ENCODE results near the gene SUN5.

DNA sequence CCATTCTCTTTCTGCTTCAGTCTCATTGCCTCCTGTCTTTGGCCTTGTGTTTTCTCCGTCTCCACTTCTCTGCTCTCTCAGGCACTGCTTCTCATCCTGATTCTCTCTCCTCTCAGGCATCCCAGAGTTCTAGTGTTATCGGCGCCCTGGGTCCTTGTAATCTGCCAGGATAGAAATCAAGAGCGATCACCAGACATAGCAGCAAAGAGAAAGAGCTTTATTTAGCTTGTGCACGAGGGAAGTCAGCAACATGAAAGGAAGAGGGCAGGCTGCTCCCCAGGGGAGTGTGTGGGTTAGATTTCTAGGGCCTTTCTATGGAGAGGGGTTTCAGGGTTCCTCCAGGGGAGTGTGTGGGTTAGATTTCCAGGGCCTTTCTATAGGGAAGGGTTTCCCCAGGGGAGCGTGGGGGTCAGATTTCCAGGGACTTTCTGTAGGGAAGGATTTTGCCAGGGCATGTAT lies 32.5 kb downstream of the SUN5 start:
- TF ChIP-seq, protein P1, sequence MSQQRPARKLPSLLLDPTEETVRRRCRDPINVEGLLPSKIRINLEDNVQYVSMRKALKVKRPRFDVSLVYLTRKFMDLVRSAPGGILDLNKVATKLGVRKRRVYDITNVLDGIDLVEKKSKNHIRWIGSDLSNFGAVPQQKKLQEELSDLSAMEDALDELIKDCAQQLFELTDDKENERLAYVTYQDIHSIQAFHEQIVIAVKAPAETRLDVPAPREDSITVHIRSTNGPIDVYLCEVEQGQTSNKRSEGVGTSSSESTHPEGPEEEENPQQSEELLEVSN (IDR thresholded peaks at IDR 0.05): no peak
- TF ChIP-seq, protein P2, sequence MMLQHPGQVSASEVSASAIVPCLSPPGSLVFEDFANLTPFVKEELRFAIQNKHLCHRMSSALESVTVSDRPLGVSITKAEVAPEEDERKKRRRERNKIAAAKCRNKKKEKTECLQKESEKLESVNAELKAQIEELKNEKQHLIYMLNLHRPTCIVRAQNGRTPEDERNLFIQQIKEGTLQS (IDR thresholded peaks at IDR 0.05; ENCODE audit: insufficient read depth, low read depth, low read length): no peak
- TF ChIP-seq, protein P3, sequence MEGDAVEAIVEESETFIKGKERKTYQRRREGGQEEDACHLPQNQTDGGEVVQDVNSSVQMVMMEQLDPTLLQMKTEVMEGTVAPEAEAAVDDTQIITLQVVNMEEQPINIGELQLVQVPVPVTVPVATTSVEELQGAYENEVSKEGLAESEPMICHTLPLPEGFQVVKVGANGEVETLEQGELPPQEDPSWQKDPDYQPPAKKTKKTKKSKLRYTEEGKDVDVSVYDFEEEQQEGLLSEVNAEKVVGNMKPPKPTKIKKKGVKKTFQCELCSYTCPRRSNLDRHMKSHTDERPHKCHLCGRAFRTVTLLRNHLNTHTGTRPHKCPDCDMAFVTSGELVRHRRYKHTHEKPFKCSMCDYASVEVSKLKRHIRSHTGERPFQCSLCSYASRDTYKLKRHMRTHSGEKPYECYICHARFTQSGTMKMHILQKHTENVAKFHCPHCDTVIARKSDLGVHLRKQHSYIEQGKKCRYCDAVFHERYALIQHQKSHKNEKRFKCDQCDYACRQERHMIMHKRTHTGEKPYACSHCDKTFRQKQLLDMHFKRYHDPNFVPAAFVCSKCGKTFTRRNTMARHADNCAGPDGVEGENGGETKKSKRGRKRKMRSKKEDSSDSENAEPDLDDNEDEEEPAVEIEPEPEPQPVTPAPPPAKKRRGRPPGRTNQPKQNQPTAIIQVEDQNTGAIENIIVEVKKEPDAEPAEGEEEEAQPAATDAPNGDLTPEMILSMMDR (IDR thresholded peaks at IDR 0.05; ENCODE audit: control extremely low read depth in 1 of 3, insufficient read depth in 1 of 3, low read depth in 1 of 3, low read length in 3 of 3): no peak
